K562 (cell line): ENCODE results near the gene ATXN1. TPM values are rescaled to one million over a fixed set of nuclear protein-coding genes. Genes with fewer than 3 reads are reported as not detected.
A peak's percentile ranks its signal among the peaks of the same experiment; 100 is the strongest.

ENCODE experiments used
- BRD4 ChIP-seq: fragments of 200-600 bp; sonication (generic); IDR thresholded peaks from 2 replicates; pipeline ENCODE4 v1.6.1; 2017; ENCODE audit warnings: inconsistent platforms
- CCAR2 ChIP-seq: fragments of 200-400 bp; formaldehyde crosslinking; IDR thresholded peaks from 2 replicates; pipeline ENCODE4 v1.6.1; 2017; ENCODE audit warnings: mild to moderate bottlenecking, low read depth, low read length
- ELF1 ChIP-seq: fragments of 200-800 bp; sonication (Bioruptor generic); IDR thresholded peaks from 2 replicates; pipeline ENCODE4 v1.6.1; 2016; ENCODE audit warnings: missing genetic modification characterization, missing compliant biosample characterization
- ESRRA ChIP-seq: fragments of 450-650 bp; IDR thresholded peaks from 2 replicates; pipeline ENCODE4 v1.6.1; 2014; ENCODE audit warnings: low read depth, mild to moderate bottlenecking, moderate library complexity, borderline replicate concordance
- FOXP1 ChIP-seq: sonication (generic); formaldehyde crosslinking; IDR thresholded peaks from 2 replicates; pipeline ENCODE4 v1.8.0; 2022; ENCODE audit warnings: mild to moderate bottlenecking, missing genetic modification reagents
- LARP7 ChIP-seq: fragments of 450-650 bp; IDR thresholded peaks from 2 replicates; pipeline ENCODE4 v1.6.1; 2016
- LEF1 ChIP-seq: fragments of 450-650 bp; IDR thresholded peaks from 2 replicates; pipeline ENCODE4 v1.6.1; 2016; ENCODE audit warnings: mild to moderate bottlenecking
- MAFK ChIP-seq: IDR thresholded peaks from 2 replicates; pipeline ENCODE4 v1.6.1; 2011; ENCODE audit warnings: low read length, improper control_type of control experiment
- MED1 ChIP-seq: sonication (generic); formaldehyde crosslinking; IDR thresholded peaks from 2 replicates; pipeline ENCODE4 v1.8.1; 2023; ENCODE audit warnings: missing genetic modification reagents, borderline replicate concordance
- POLR2H ChIP-seq: IDR thresholded peaks from 2 replicates; pipeline ENCODE4 v1.6.1; 2016; ENCODE audit warnings: missing genetic modification characterization, low read depth, mild to moderate bottlenecking, control low read depth, missing compliant biosample characterization, moderate library complexity
- SPI1 ChIP-seq: IDR thresholded peaks from 2 replicates; pipeline ENCODE4 v1.6.1; 2011; ENCODE audit warnings: low read depth, low read length, control low read depth, borderline replicate concordance
- SREBF2 ChIP-seq: sonication (generic); formaldehyde crosslinking; IDR thresholded peaks from 2 replicates; pipeline ENCODE4 v1.4.0; 2020; ENCODE audit warnings: mild to moderate bottlenecking, missing genetic modification reagents
- THRB ChIP-seq: fragments of 450-650 bp; formaldehyde crosslinking; conservative IDR thresholded peaks from 2 replicates; pipeline ENCODE4 v1.4.0; 2022; ENCODE audit warnings: mild to moderate bottlenecking, missing genetic modification characterization
- ZBED1 ChIP-seq: IDR thresholded peaks from 2 replicates; pipeline ENCODE4 v1.6.1; 2014
- ZBTB8A ChIP-seq: fragments of 450-650 bp; IDR thresholded peaks from 2 replicates; pipeline ENCODE4 v1.6.1; 2018; ENCODE audit warnings: mild to moderate bottlenecking, moderate library complexity; ENCODE audit not compliant: partially characterized antibody
- ZNF124 ChIP-seq: sonication (generic); formaldehyde crosslinking; IDR thresholded peaks from 2 replicates; pipeline ENCODE4 v1.8.1; 2022; ENCODE audit warnings: missing genetic modification reagents
- ZNF398 ChIP-seq: fragments of 250-450 bp; sonication (Bioruptor Pico); IDR thresholded peaks from 2 replicates; pipeline ENCODE4 v1.8.0; 2021; ENCODE audit warnings: moderate library complexity, mild to moderate bottlenecking, inconsistent platforms
- ZNF445 ChIP-seq: fragments of 250-450 bp; sonication (Bioruptor Pico); IDR thresholded peaks from 2 replicates; pipeline ENCODE4 v1.4.0; 2020; ENCODE audit warnings: low read depth, mild to moderate bottlenecking, moderate library complexity
- ZNF75A ChIP-seq: fragments of 450-650 bp; formaldehyde crosslinking; IDR thresholded peaks from 2 replicates; pipeline ENCODE4 v1.4.0; 2020; ENCODE audit warnings: mild to moderate bottlenecking
- polyA plus RNA-seq, 8 experiments: library from polyadenylated mRNA; depleted of rRNA in 4 of 8; stranded (reverse) in 5 of 8; unstranded in 3 of 8; fragments of >200 nt; fragmentation: Nextera tagmentation in 2 of 8; fragmentation: Illumina TruSeq in 1 of 8; extraction: Ambion mirVana in 2 of 8; extraction: Trizol in 1 of 8; gene quantifications; 2 replicates each; pipeline versions ENCODE4 v1.2.1 to v1.2.3, GENCODE V29; 2011 to 2014; ENCODE audit warnings: inconsistent platforms in 1 of 8, missing spikeins in 1 of 8
- total RNA-seq, 7 experiments: library from RNA; depleted of rRNA in 6 of 7; stranded (reverse); fragments of >200 nt in 6 of 7; fragmentation: Illumina TruSeq in 2 of 7; extraction: Trizol in 2 of 7; gene quantifications; 2 replicates each; pipeline versions ENCODE4 v1.2.1 to v1.2.3, GENCODE V29; 2011 to 2021; ENCODE audit warnings: low replicate concordance in 1 of 7
- TF ChIP-seq, protein P1 (sequence below): fragments of 250-450 bp; sonication (Bioruptor Pico); IDR thresholded peaks from 2 replicates; pipeline ENCODE4 v1.5.1; 2021; ENCODE audit warnings: mild to moderate bottlenecking
- TF ChIP-seq, protein P2 (sequence below): sonication (generic); formaldehyde crosslinking; IDR thresholded peaks from 2 replicates; pipeline ENCODE4 v1.8.1; 2022; ENCODE audit warnings: missing genetic modification reagents
- TF ChIP-seq, protein P3 (sequence below): fragments of 250-450 bp; sonication (Bioruptor Pico); IDR thresholded peaks from 2 replicates; pipeline ENCODE4 v1.5.0; 2021; ENCODE audit warnings: mild to moderate bottlenecking, borderline replicate concordance

Gene ATXN1
- total and polyA plus RNA-seq, 9 of the 15 experiments (the other 6 are each of a cell fraction or from before 2014, with no cell fraction given), result under 0.01 to 1.2 (median 0.58) TPM

DNA sequence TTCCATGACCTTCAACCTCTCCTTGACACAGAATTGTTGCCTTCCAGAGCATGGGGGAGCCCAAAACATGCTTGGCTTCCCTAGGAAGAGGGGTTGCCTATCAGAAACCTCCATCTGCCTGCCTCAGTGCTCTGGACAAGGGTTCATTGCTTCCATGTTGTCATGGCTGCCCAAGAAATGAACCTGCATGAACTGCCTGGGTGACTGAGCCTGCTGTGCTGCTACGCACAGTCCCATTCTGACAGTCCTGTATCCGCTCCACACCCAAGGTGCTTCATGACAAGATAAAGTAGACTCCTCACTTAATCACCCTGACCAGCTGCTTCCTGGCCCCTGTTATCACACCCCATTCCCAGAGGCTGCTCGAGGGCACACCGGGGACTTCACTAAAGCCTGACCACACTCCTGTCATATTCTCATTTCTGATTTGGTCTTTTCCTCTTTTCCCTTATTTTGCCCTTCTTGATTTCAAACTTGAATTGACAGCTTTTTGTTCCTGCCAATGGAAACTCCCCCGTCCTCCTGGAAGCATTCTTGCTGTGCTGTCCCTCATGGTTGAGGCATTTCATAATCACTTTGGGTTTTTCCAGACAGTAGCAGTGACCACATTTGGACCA lies 491.0 kb downstream of the ATXN1 start (continued):
- TF ChIP-seq, protein P1, sequence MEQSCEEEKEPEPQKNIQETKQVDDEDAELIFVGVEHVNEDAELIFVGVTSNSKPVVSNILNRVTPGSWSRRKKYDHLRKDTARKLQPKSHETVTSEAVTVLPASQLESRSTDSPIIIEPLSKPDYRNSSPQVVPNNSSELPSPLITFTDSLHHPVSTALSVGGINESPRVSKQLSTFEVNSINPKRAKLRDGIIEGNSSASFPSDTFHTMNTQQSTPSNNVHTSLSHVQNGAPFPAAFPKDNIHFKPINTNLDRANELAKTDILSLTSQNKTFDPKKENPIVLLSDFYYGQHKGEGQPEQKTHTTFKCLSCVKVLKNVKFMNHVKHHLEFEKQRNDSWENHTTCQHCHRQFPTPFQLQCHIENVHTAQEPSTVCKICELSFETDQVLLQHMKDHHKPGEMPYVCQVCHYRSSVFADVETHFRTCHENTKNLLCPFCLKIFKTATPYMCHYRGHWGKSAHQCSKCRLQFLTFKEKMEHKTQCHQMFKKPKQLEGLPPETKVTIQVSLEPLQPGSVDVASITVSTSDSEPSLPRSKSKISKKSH, result no peak
- TF ChIP-seq ZNF75A (CRISPR knock-in tag), result no peak
- TF ChIP-seq ELF1 (tag), result no peak
- TF ChIP-seq ZNF445 (CRISPR knock-in tag), result no peak
- TF ChIP-seq MED1 (CRISPR knock-in tag), result no peak
- TF ChIP-seq CCAR2, result no peak
- TF ChIP-seq ZNF124 (CRISPR knock-in tag), result no peak
- TF ChIP-seq ZBED1, result no peak
- no peak for TF ChIP-seq MAFK
- peak; percentile 92 for TF ChIP-seq ESRRA
- no peak for TF ChIP-seq ZBTB8A
- TF ChIP-seq BRD4, result no peak
- TF ChIP-seq LEF1, result peak; percentile 92
- no peak for TF ChIP-seq SPI1
- TF ChIP-seq, protein P2, sequence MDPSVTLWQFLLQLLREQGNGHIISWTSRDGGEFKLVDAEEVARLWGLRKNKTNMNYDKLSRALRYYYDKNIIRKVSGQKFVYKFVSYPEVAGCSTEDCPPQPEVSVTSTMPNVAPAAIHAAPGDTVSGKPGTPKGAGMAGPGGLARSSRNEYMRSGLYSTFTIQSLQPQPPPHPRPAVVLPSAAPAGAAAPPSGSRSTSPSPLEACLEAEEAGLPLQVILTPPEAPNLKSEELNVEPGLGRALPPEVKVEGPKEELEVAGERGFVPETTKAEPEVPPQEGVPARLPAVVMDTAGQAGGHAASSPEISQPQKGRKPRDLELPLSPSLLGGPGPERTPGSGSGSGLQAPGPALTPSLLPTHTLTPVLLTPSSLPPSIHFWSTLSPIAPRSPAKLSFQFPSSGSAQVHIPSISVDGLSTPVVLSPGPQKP, result no peak
- TF ChIP-seq LARP7, result no peak
- no peak for TF ChIP-seq POLR2H (tag)
- TF ChIP-seq, protein P3, sequence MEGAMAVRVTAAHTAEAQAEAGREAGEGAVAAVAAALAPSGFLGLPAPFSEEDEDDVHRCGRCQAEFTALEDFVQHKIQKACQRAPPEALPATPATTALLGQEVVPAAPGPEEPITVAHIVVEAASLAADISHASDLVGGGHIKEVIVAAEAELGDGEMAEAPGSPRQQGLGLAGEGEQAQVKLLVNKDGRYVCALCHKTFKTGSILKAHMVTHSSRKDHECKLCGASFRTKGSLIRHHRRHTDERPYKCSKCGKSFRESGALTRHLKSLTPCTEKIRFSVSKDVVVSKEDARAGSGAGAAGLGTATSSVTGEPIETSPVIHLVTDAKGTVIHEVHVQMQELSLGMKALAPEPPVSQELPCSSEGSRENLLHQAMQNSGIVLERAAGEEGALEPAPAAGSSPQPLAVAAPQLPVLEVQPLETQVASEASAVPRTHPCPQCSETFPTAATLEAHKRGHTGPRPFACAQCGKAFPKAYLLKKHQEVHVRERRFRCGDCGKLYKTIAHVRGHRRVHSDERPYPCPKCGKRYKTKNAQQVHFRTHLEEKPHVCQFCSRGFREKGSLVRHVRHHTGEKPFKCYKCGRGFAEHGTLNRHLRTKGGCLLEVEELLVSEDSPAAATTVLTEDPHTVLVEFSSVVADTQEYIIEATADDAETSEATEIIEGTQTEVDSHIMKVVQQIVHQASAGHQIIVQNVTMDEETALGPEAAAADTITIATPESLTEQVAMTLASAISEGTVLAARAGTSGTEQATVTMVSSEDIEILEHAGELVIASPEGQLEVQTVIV, result no peak
- TF ChIP-seq SREBF2 (CRISPR knock-in tag), result no peak
- no peak for TF ChIP-seq FOXP1 (CRISPR knock-in tag)
- TF ChIP-seq THRB (CRISPR knock-in tag), result no peak
- no peak for TF ChIP-seq ZNF398 (CRISPR knock-in tag)
